Sciatic nerve (tissue), 2 donors: ENCODE data around the gene FOXD4L1. TPM values are rescaled to one million over a fixed set of nuclear protein-coding genes. Genes with fewer than 3 reads are reported as not detected.
"Not testable (repeated sequence)": the region's sequence is repeated elsewhere in the genome, so short reads cannot be mapped to it uniquely, and the experiment has no call there.

Experiments used
- ATAC-seq: fragments of 200-7000 bp; cut with Tn5 transposase; one replicate; pipeline ENCODE4 v1.9.1; 2020; ENCODE audit warnings: mild to moderate bottlenecking, moderate library complexity
- DNase-seq: peaks from one replicate; pipeline ENCODE4 v3.0.0-alpha.2; 2020; ENCODE audit warnings: low spot score
- intact Hi-C: fragments of 100-400 bp; cut with DNase I; formaldehyde crosslinking; loops from one replicate; pipeline ENCODE4 v1.14.2; 2022
- total RNA-seq: library from RNA; stranded (reverse); fragmentation: NEBNext Ultra II Directional; extraction: Animal tissue kit (Norgen Biotek cat#: 25700); gene quantifications from one replicate; pipeline ENCODE4 v1.2.1, GENCODE V29; 2021
- donor health status: DM: no; HTN: no; CAD: no.
- donor health status: DM: no; HTN: no; CAD: no.

Gene FOXD4L1
- total RNA-seq, result not detected

GRCh38 chr2:113498365-113498764, at the start of gene FOXD4L1:
FOXD4L1 (plus strand) TSS chr2:113498665; CDS start chr2:113499257, 592 bp downstream.
- intact Hi-C loops, DNase-seq, ATAC-seq: not testable (repeated sequence)

GRCh38 chr2:113465770-113466169, 32.7 kb upstream of the FOXD4L1 start:
- ATAC-seq, intact Hi-C loops, DNase-seq: not testable (repeated sequence)

- ATAC-seq, intact Hi-C loops: not testable (repeated sequence)
Measured at GRCh38 chr2:113476688-113477368, 21.6 kb upstream of the FOXD4L1 start.

GRCh38 chr2:113496527-113496926, 1.9 kb upstream of the FOXD4L1 start:
- DNase-seq, ATAC-seq, intact Hi-C loops: not testable (repeated sequence)

More at GRCh38 chr2:113476688-113477368, 21.6 kb upstream of the FOXD4L1 start:
- not testable (repeated sequence) for DNase-seq

- ATAC-seq, DNase-seq, intact Hi-C loops: not testable (repeated sequence)
Measured at GRCh38 chr2:113499019-113499885, 787 bp downstream of the FOXD4L1 start.

- not testable (repeated sequence) for DNase-seq
Measured at GRCh38 chr2:113499886-113500722, 1.6 kb downstream of the FOXD4L1 start.

GRCh38 chr2:113500723-113501038, 2.2 kb downstream of the FOXD4L1 start:
- ATAC-seq, intact Hi-C loops, DNase-seq: not testable (repeated sequence)

More at GRCh38 chr2:113499886-113500722, 1.6 kb downstream of the FOXD4L1 start:
- ATAC-seq, intact Hi-C loops: not testable (repeated sequence)

GRCh38 chr2:113502216-113503093, 4.0 kb downstream of the FOXD4L1 start:
- intact Hi-C loops, DNase-seq, ATAC-seq: not testable (repeated sequence)

GRCh38 chr2:113503094-113504042, 4.9 kb downstream of the FOXD4L1 start:
- DNase-seq, ATAC-seq, intact Hi-C loops: not testable (repeated sequence)

GRCh38 chr2:113504081-113504480, 5.6 kb downstream of the FOXD4L1 start:
- intact Hi-C loops, DNase-seq: not testable (repeated sequence)

GRCh38 chr2:113507394-113508140, 9.1 kb downstream of the FOXD4L1 start:
- ATAC-seq, DNase-seq, intact Hi-C loops: not testable (repeated sequence)

More at GRCh38 chr2:113504081-113504480, 5.6 kb downstream of the FOXD4L1 start:
- ATAC-seq, result not testable (repeated sequence)

- DNase-seq, intact Hi-C loops: not testable (repeated sequence)
- ATAC-seq, result peak; percentile 56
Measured at GRCh38 chr2:113508187-113508586, 9.7 kb downstream of the FOXD4L1 start.

GRCh38 chr2:113510913-113511312, 12.4 kb downstream of the FOXD4L1 start:
- DNase-seq, intact Hi-C loops, ATAC-seq: not testable (repeated sequence)

- ATAC-seq, intact Hi-C loops, DNase-seq: not testable (repeated sequence)
Measured at GRCh38 chr2:113511859-113512258, 13.4 kb downstream of the FOXD4L1 start.

GRCh38 chr2:113515457-113515856, 17.0 kb downstream of the FOXD4L1 start:
- intact Hi-C loops, DNase-seq, ATAC-seq: not testable (repeated sequence)

GRCh38 chr2:113515995-113516394, 17.5 kb downstream of the FOXD4L1 start:
- ATAC-seq, DNase-seq, intact Hi-C loops: not testable (repeated sequence)
